Activated gamma-delta T cell treated with anti-CD3 and anti-CD28 coated beads, Interleukin-2, amount 50 U/mL, for 16 hours (primary cell): ENCODE results near the gene PZP.
"Not testable (repeated sequence)": the region's sequence is repeated elsewhere in the genome, so short reads cannot be mapped to it uniquely, and the experiment has no call there.

Experiments used
- DNase-seq: peaks from one replicate; pipeline ENCODE4 v3.0.0-alpha.2; 2020; ENCODE audit warnings: low read depth

Gene PZP

GRCh38 chr12:9208229-9208628, at the start of gene PZP:
Gene PZP, minus strand, starts transcription at chr12:9208395. Its CDS starts 54 bp downstream, at chr12:9208341.
- no peak for DNase-seq

GRCh38 chr12:9256758-9257405, 48.7 kb upstream of the PZP start:
- DNase-seq = no peak

- DNase-seq = no peak
These were observed 48.1 kb upstream of the PZP start for GRCh38 chr12:9256341-9256740.

- DNase-seq = no peak
These were observed 47.6 kb upstream of the PZP start for GRCh38 chr12:9255837-9256236.

GRCh38 chr12:9253464-9253863, 45.3 kb upstream of the PZP start:
- DNase-seq = no peak

DNA sequence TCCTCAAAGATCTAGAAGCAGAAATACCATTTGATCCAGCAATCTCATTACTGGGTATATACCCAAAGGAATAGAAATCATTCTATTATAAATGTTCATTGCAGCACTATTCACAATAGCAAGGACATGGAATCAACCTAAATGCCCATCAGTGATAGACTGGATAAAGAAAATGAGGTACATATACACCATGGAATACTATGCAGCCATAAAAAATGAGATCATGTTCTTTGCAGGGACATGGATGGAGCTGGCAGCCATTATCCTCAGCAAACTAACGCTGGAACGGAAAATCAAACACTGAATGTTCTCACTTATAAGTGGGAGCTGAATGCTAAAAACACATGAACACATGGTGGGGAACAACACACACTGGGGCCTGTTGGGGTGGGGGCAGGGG, 44.6 kb upstream of the PZP start:
- not testable (repeated sequence) for DNase-seq

DNA sequence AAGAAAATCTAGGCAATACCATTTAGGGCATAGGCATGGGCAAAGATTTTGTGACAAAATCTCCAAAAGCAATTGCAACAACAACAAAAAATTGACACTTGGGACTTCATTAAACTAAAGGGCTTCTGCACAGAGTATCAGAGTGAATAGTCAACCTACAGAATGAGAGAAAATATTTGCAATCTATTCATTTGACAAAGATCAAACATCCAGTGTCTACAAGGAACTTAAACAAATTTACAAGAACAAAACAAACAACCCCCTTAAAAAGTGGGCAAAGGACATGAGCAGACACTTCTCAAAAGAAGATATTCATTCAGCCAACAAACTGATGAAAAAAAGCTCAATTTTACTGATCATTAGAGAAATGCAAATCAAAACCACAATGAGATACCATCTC, 44.1 kb upstream of the PZP start:
- DNase-seq = no peak

GRCh38 chr12:9248435-9248834, 40.2 kb upstream of the PZP start:
- no peak for DNase-seq

DNA sequence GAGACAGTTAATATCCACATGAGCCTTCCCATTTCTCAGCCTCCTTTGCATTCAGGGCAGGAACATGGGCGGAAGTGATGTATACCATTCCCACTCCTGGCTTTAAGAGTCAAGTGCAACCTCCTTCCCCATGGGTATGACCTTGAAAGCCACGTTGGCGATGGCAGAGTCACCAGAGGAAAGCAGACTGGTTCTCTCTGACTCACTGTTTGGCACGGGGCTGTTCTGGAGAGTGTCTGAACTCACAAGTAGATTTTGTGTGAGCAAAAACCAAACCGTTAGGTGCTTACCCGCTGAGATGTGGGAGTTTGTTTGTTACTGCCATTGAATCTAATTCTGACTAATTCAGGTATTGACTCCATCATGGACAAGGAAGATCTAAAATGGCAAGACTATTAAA, 36.7 kb upstream of the PZP start:
- DNase-seq = peak; percentile 2

- DNase-seq = no peak
These were observed 35.9 kb upstream of the PZP start for GRCh38 chr12:9243999-9244649.

DNA sequence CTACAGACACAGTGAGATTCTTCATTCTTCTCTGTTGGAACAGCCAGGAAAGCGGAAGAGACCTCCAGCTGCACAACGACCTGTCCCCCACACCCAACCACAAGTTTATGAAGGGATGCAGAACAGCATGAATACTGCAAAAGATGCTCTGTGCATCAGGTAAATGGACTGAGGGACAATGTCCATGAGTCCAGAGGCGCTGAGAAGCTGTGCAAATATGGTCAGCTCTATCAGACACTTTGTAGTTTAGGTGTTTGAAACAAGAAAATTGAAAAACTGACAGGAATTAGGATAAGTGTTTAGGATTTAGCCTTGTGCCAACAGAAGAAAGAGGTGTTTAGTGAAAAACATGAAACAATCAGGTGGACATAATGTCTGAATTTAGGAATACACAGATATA, 33.1 kb upstream of the PZP start:
- no peak for DNase-seq

- no peak for DNase-seq
These were observed 32.6 kb upstream of the PZP start for GRCh38 chr12:9240776-9241175.

GRCh38 chr12:9240004-9240635, 31.9 kb upstream of the PZP start:
- DNase-seq = peak; percentile 33

GRCh38 chr12:9237286-9237685, 29.1 kb upstream of the PZP start:
- no peak for DNase-seq

GRCh38 chr12:9235519-9235918, 27.3 kb upstream of the PZP start:
- no peak for DNase-seq

GRCh38 chr12:9227950-9228349, 19.8 kb upstream of the PZP start:
- DNase-seq = no peak

GRCh38 chr12:9223830-9224229, 15.6 kb upstream of the PZP start:
- DNase-seq = no peak

DNA sequence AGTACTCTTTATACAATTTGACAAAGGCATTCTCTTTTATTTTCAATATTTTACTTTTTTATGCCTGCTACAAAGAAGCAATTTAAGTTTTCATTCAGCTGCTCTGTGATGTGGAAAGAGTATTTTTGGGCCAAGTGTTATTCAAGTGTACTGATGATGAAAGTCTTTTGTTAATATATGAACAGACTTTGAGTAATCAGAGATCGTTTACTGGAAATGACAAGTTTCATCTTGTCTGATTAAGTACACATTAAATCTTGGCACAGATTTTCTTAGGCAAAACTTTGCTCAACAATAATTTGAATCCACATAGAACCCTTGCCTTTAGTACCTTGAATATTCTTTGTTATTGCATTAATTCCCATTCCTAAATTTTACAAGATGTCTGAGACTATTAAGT, 13.3 kb upstream of the PZP start:
- DNase-seq = no peak

DNA sequence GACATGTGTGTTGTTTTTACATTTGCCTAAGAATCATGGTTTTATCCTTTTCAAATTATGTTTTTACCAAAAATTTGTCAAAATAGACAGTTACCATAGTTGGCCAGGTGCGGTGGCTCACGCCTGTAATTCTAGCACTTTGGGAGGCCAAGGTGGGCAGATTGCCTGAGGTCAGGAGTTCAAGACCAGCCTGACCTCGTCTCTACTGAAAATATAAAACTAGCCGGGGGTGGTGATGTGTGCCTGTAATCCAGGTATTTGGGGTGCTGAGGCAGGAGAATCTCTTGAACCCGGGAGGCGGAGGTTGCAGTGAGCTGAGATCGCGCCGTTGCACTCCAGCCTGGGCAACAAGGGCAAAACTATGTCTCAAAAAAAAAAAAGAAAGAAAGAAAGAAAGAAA, 12.8 kb upstream of the PZP start:
- DNase-seq = not testable (repeated sequence)

- no peak for DNase-seq
These were observed 6.3 kb upstream of the PZP start for GRCh38 chr12:9214534-9214933.

- no peak for DNase-seq
These were observed 3.5 kb upstream of the PZP start for GRCh38 chr12:9211687-9212086.

DNA sequence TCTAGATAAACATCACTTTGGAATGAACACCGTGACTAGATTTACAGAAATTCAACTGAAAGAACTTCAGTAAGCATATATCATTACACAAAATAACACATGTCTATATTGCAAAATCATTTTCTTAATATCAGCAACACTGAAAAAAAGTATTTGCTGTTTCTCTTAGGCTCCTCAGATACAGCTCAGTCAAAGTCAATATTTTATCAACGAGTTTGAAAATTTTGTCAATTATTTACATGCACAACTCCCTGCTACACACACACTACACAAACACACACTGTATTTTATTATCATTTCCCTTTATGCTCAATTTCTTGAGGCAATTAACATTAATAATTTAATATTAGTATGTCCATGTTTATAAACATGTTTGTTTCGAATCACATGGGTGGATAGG, 3.8 kb downstream of the PZP start:
- no peak for DNase-seq

GRCh38 chr12:9198012-9198411, 10.2 kb downstream of the PZP start:
- DNase-seq = no peak

- no peak for DNase-seq
These were observed 23.9 kb downstream of the PZP start for GRCh38 chr12:9184276-9184675.
